Measurements from ENCODE around the gene WDPCP. TPM values are rescaled to one million over a fixed set of nuclear protein-coding genes. Genes with fewer than 3 reads are reported as not detected.

The WDPCP gene
- total RNA-seq, 1 donor from 2014 or later = 13.3 TPM

DNA sequence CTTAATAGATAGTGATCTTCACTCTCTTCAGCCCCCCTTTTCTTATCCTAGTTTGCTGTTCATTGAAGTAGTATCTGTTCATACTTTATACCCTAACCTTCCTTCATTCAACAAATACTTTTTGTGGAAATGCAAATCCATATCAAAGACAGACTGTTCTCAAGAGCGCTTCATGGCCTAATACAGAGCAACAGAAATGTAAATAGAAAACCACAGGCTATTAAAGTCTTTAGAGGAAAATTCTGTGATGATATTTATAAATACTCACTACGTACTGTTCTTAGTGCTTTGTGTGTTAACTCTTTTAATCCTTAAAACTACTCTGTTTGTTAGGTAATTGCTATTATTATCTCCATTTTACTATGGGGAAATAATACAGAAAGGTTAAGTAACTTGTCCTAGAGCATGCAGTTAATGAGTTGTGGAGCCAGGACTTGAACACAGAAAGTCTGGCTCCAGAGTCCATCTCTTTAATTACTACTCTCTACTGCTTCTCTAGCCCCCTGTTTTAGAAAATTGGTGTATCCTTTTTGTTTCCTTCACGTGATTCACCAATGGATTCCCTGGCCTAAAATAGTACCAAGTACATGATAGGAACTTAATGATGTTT is 3.4 kb upstream of the WDPCP start:
- no peak for TF ChIP-seq POLR2AphosphoS5 (IDR thresholded peaks at IDR 0.05; ENCODE audit: insufficient read depth in 1 of 2, low read depth in 1 of 2)
- TF ChIP-seq, protein P1, sequence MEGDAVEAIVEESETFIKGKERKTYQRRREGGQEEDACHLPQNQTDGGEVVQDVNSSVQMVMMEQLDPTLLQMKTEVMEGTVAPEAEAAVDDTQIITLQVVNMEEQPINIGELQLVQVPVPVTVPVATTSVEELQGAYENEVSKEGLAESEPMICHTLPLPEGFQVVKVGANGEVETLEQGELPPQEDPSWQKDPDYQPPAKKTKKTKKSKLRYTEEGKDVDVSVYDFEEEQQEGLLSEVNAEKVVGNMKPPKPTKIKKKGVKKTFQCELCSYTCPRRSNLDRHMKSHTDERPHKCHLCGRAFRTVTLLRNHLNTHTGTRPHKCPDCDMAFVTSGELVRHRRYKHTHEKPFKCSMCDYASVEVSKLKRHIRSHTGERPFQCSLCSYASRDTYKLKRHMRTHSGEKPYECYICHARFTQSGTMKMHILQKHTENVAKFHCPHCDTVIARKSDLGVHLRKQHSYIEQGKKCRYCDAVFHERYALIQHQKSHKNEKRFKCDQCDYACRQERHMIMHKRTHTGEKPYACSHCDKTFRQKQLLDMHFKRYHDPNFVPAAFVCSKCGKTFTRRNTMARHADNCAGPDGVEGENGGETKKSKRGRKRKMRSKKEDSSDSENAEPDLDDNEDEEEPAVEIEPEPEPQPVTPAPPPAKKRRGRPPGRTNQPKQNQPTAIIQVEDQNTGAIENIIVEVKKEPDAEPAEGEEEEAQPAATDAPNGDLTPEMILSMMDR (IDR thresholded peaks at IDR 0.05) = no peak
- TF ChIP-seq POLR2A (IDR thresholded peaks at IDR 0.05) = no peak
- Histone ChIP-seq H3K9me3 (no peaks in the 10 kb centered on the region), H3K4me3 (no peak overlapping the region), H3K27me3 (no peaks in the 10 kb centered on the region), H3K27ac (no peak overlapping the region), H3K4me1 (peaks cover 41% of the 10 kb centered on the region), H3K36me3 (peaks cover 0 to 18% of the 10 kb centered on the region in 2 donors)
- intact Hi-C loops (cut with DNase I) = no loop called here
- DNase-seq (ENCODE audit: extremely low spot score in 2 of 2) = no peak

DNA sequence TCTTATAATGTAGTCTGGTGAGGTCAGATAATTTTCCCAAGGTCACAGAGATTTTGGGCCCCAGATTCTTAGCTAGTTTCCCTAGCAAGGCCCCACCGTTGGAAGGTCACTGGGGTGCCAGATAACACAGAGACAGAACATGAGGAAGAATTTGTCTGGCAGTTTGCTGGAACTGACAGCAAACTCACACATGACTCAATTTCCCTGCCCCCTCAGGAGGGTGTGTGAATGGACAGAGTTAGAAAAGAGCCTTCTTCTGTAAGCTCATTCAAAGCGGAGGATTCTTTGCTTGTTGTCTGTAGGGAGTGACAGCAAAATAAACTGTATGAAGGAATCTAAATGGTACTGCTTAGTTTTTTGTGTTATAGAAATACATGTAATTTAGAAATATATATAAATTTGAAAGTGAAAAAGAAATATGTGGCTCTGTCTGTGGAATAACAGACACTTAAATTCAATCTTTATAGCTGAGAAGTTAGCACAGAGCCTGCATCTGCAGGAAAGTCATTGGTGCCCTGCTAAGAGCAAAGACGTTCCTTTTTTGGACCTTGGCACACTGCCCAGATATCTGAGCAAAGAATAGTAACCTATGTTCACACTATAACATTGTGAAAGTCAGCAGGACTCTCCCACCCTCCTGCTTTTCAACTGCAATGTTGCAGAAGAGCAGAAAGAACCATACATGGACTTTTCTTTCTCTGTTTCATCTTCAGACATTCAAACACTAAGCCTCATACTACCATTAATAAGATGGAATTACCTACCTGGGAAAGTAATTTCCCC is 2.5 kb upstream of the WDPCP start:
- H3K27me3 ChIP-seq = no peaks in the 10 kb centered on the region
- intact Hi-C loops (cut with DNase I) = no loop called here
- H3K27ac ChIP-seq = no peak overlapping the region
- TF ChIP-seq POLR2A (IDR thresholded peaks at IDR 0.05) (no peak), POLR2AphosphoS5 (IDR thresholded peaks at IDR 0.05; ENCODE audit: insufficient read depth in 1 of 2, low read depth in 1 of 2) (no peak)
- TF ChIP-seq, protein P1 (IDR thresholded peaks at IDR 0.05) = no peak
- H3K4me1 ChIP-seq = peaks cover 44% of the 10 kb centered on the region
- H3K36me3 ChIP-seq = peaks cover 0 to 10% of the 10 kb centered on the region in 2 donors
- H3K9me3 ChIP-seq = no peaks in the 10 kb centered on the region
- no peak for DNase-seq (ENCODE audit: extremely low spot score in 2 of 2)
- no peak overlapping the region for H3K4me3 ChIP-seq

DNA sequence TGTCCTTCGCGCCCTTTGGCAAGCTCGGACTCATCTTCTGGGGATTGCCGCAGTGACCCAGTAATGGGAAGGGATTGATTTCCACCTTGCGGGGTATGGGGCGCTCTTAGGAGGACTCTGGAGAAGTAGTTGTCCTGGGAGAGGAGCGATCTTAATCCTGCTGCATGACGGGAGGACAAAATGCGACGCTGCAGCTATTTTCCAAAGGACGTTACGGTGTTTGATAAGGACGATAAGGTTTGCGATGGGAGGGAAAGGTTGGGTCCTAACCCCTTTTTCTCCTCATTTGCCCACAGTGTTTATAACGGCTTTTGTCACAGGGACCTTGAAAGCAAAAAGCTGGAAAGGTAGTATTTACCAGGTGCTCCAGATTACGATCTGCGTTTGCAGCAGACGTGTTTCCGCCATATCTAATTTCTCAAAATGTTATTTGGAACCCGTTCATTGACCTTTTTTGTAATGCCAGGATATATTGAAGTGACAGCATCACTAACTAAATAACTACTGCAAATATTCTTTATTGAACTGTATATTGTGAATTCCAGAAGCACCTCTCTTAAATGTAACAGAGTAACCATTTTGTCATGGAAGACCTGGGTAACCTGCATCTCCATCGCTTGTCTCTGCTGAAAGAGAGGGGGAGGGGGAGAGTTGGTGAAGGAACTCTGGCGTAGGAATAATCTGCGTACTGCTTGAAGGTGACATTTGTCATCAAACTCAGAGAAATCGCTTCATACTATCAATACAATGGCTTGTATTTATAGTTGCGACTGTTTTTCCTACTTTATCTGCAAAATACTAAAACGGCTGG is 1.1 kb upstream of the WDPCP start:
- H3K27ac ChIP-seq = peak overlapping the region; percentile 72
- DNase-seq (ENCODE audit: extremely low spot score in 2 of 2) = no peak
- no peaks in the 10 kb centered on the region for H3K36me3 ChIP-seq
- intact Hi-C loops (cut with DNase I) = no loop called here
- peaks cover 44% of the 10 kb centered on the region for H3K4me1 ChIP-seq
- peak overlapping the region; percentile 74 to 92 for H3K4me3 ChIP-seq
- no peaks in the 10 kb centered on the region for H3K27me3 ChIP-seq
- TF ChIP-seq POLR2AphosphoS5 (IDR thresholded peaks at IDR 0.05; ENCODE audit: insufficient read depth in 1 of 2, low read depth in 1 of 2) = no peak
- H3K9me3 ChIP-seq = no peaks in the 10 kb centered on the region

DNA sequence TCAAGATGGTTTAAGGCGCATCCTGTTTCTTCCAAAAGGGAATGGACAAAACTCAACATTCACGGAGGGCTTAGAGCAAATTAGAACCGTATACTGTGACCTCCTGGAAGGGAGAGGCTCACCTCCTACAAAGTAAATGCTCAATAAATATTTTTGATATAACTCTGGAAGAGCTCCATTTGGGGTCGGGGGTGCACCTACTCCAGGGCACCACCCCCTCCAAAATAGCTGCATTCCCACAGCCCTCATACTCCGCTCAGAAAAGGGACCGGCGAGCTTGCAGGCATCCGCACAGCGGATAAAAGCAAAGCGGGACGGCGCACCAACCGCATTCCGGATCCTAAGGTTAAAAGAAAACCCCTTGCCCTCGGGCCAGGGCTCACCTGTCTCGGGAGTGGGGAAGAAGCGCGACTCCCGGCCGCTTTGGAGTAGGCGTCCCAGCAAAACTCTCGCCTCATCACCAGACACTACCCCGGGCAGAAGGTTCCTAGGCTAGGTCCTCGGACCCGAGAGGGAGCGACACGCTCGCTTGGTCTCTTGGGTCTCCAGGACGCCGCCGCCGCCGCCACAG is 378 bp downstream of the WDPCP start:
- no peaks in the 10 kb centered on the region for H3K9me3 ChIP-seq
- TF ChIP-seq, protein P1 (IDR thresholded peaks at IDR 0.05) = no peak
- TF ChIP-seq POLR2A (IDR thresholded peaks at IDR 0.05) (no peak), POLR2AphosphoS5 (IDR thresholded peaks at IDR 0.05; ENCODE audit: insufficient read depth in 1 of 2, low read depth in 1 of 2) (no peak)
- H3K27me3 ChIP-seq = no peaks in the 10 kb centered on the region
- DNase-seq (ENCODE audit: extremely low spot score in 2 of 2) = no peak
- H3K36me3 ChIP-seq = no peaks in the 10 kb centered on the region
- H3K4me3 ChIP-seq = peak overlapping the region; percentile 74 to 92
- H3K4me1 ChIP-seq = peaks cover 39% of the 10 kb centered on the region
- peak overlapping the region; percentile 72 for H3K27ac ChIP-seq
- intact Hi-C loops (cut with DNase I) = no loop called here

DNA sequence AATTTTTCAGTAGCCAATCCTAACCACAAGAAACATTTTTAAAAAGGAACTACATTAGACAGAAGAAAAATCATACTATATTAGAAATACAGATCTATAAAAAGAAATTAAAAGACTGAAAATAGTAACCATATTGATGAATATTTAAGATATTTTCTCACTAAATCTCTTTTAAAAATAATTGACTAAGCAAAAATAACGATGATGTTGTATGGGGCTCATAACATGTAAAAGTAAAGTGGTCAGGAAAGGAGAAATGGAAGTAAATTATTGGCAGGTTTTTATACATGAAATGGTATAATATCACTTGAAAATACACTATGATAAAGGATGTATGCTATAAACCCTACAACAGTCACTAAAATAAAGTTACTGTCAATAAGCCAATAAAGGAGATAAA is 5.4 kb downstream of the WDPCP start:
- Histone ChIP-seq H3K4me3 (no peak overlapping the region), H3K36me3 (no peaks in the 10 kb centered on the region), H3K27ac (no peak overlapping the region), H3K27me3 (no peaks in the 10 kb centered on the region), H3K9me3 (no peaks in the 10 kb centered on the region), H3K4me1 (peaks cover 15% of the 10 kb centered on the region)
- TF ChIP-seq POLR2A (IDR thresholded peaks at IDR 0.05) = no peak
- TF ChIP-seq, protein P1 (IDR thresholded peaks at IDR 0.05) = no peak
- no peak for TF ChIP-seq POLR2AphosphoS5 (IDR thresholded peaks at IDR 0.05; ENCODE audit: insufficient read depth in 1 of 2, low read depth in 1 of 2)
- intact Hi-C loops (cut with DNase I) = no loop called here
- no peak for DNase-seq (ENCODE audit: extremely low spot score in 2 of 2)

All from vagina (tissue), 2 donors.